HEK293 (cell line): ENCODE measurements around the gene SBNO2.

Experiments
- CTCF ChIA-PET: fragments of 350-600 bp; formaldehyde crosslinking; extraction: SDS; loops from one replicate; lab custom pipeline; 2021; ENCODE audit warnings: antibody characterized with exemption; lab: Yijun Ruan, JAX
- POLR2A ChIA-PET: fragments of 300-600 bp; formaldehyde crosslinking; extraction: SDS; loops from one replicate; lab custom pipeline; 2020; ENCODE audit warnings: antibody characterized with exemption, inconsistent platforms; lab: Yijun Ruan, JAX
- H3K27ac ChIP-seq: fragments of 200-500 bp; sonication (Bioruptor generic); 2 replicates; pipeline ENCODE4 v1.5.1; 2014; ENCODE audit warnings: low read depth, low read length, control low read depth, inconsistent platforms; ENCODE audit errors: extremely low read depth
- H3K36me3 ChIP-seq, 2 experiments: fragments of 200-500 bp in 1 of 2; sonication (Bioruptor generic) in 1 of 2; 1 replicate in 1 of 2; 2 replicates in 1 of 2; pipeline ENCODE4 v1.5.1; 2014 to 2017; ENCODE audit warnings: inconsistent platforms in 2 of 2, low read length in 2 of 2; ENCODE audit not compliant: control insufficient read depth in 2 of 2, insufficient read depth in 1 of 2
- H3K4me1 ChIP-seq: fragments of 200-500 bp; sonication (Bioruptor generic); 2 replicates; pipeline ENCODE4 v1.5.1; 2014; ENCODE audit warnings: mild to moderate bottlenecking, low read length, inconsistent platforms; ENCODE audit not compliant: control insufficient read depth, insufficient read depth
- H3K4me3 ChIP-seq: 2 replicates; pipeline ENCODE4 v1.5.1; 2011; ENCODE audit warnings: low read depth, mild to moderate bottlenecking, control low read depth, low read length, moderate library complexity
- H3K9me3 ChIP-seq: fragments of 200-500 bp; sonication (Bioruptor generic); 2 replicates; pipeline ENCODE4 v1.5.1; 2014; ENCODE audit warnings: low read depth, low read length, inconsistent platforms; ENCODE audit not compliant: control insufficient read depth, insufficient read depth
- CTCF ChIP-seq: fragments of 450-650 bp; formaldehyde crosslinking; IDR thresholded peaks from 2 replicates; pipeline ENCODE4 v1.5.1; 2016; ENCODE audit warnings: missing biosample characterization, missing genetic modification characterization
- GLIS2 ChIP-seq: fragments of 450-650 bp; formaldehyde crosslinking; IDR thresholded peaks from 2 replicates; pipeline ENCODE4 v1.5.1; 2016; ENCODE audit warnings: missing biosample characterization, missing genetic modification characterization
- KLF8 ChIP-seq: fragments of 450-650 bp; formaldehyde crosslinking; IDR thresholded peaks from 2 replicates; pipeline ENCODE4 v1.5.1; 2016; ENCODE audit warnings: missing biosample characterization, missing genetic modification characterization
- SP2 ChIP-seq: fragments of 450-650 bp; formaldehyde crosslinking; IDR thresholded peaks from 2 replicates; pipeline ENCODE4 v1.5.1; 2016; ENCODE audit warnings: missing biosample characterization, missing genetic modification characterization
- TCF7L2 ChIP-seq: IDR thresholded peaks from 2 replicates; pipeline ENCODE4 v1.6.1; 2011; ENCODE audit warnings: low read depth, mild to moderate bottlenecking, inconsistent platforms, low read length, moderate library complexity, borderline replicate concordance
- TSHZ1 ChIP-seq: fragments of 450-650 bp; formaldehyde crosslinking; IDR thresholded peaks from 2 replicates; pipeline ENCODE4 v1.5.1; 2016; ENCODE audit warnings: missing biosample characterization, missing genetic modification characterization, borderline replicate concordance
- ZFHX2 ChIP-seq: fragments of 450-650 bp; formaldehyde crosslinking; conservative IDR thresholded peaks from 2 replicates; pipeline ENCODE4 v1.5.1; 2016; ENCODE audit warnings: missing biosample characterization, missing genetic modification characterization
- ZNF133 ChIP-seq: fragments of 450-650 bp; formaldehyde crosslinking; IDR thresholded peaks from 2 replicates; pipeline ENCODE4 v1.5.1; 2016; ENCODE audit warnings: missing biosample characterization, missing genetic modification characterization
- ZNF146 ChIP-seq: fragments of 450-650 bp; formaldehyde crosslinking; IDR thresholded peaks from 2 replicates; pipeline ENCODE4 v1.5.1; 2016; ENCODE audit warnings: missing biosample characterization, missing genetic modification characterization
- ZNF169 ChIP-seq: fragments of 450-650 bp; formaldehyde crosslinking; IDR thresholded peaks from 2 replicates; pipeline ENCODE4 v1.5.1; 2016; ENCODE audit warnings: missing biosample characterization, missing genetic modification characterization
- ZNF175 ChIP-seq: fragments of 450-650 bp; formaldehyde crosslinking; IDR thresholded peaks from 2 replicates; pipeline ENCODE4 v1.5.1; 2016; ENCODE audit warnings: missing biosample characterization, missing genetic modification characterization
- ZNF423 ChIP-seq: fragments of 450-650 bp; formaldehyde crosslinking; IDR thresholded peaks from 2 replicates; pipeline ENCODE4 v1.5.1; 2016; ENCODE audit warnings: missing biosample characterization, missing genetic modification characterization
- ZNF555 ChIP-seq: fragments of 450-650 bp; formaldehyde crosslinking; conservative IDR thresholded peaks from 2 replicates; pipeline ENCODE4 v1.5.1; 2017; ENCODE audit warnings: missing biosample characterization, mild to moderate bottlenecking, missing genetic modification characterization, inconsistent platforms
- ZNF600 ChIP-seq: fragments of 450-650 bp; formaldehyde crosslinking; IDR thresholded peaks from 2 replicates; pipeline ENCODE4 v1.5.1; 2016; ENCODE audit warnings: missing biosample characterization, missing genetic modification characterization
- ZNF707 ChIP-seq: fragments of 450-650 bp; formaldehyde crosslinking; IDR thresholded peaks from 2 replicates; pipeline ENCODE4 v1.5.1; 2016; ENCODE audit warnings: missing biosample characterization, missing genetic modification characterization
- ZNF747 ChIP-seq: fragments of 450-650 bp; formaldehyde crosslinking; IDR thresholded peaks from 2 replicates; pipeline ENCODE4 v1.5.1; 2016; ENCODE audit warnings: missing biosample characterization, missing genetic modification characterization
- ZSCAN23 ChIP-seq: fragments of 450-650 bp; formaldehyde crosslinking; IDR thresholded peaks from 2 replicates; pipeline ENCODE4 v1.5.1; 2016; ENCODE audit warnings: missing biosample characterization, missing genetic modification characterization

The SBNO2 gene

DNA sequence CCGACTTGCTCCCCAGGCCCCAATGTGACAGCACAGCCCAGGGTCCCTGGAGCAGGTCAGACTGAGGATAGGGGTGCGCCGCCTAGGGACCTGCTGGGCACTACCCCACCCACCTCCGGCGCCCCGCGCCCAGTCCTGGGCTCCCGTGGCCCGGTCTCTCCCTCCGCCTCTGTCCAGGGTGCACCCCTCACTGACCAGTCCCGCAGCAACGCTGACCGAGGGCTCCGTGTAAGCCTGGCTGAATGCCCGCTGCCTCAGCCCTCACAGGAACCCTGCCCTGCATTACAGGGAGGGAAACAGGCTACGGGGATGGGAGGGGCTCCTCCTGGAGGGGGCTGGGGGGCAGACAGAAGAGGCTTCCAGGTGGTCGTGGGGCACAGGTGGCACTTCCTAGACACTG is 38.6 kb downstream of the SBNO2 start:
- ChIA-PET POLR2A (interaction anchor here (0.7 kb wide), 1 partner anchor 40 kb away, joined by 3 read pairs; no protein-coding TSS in a partner anchor), CTCF (interaction anchor here (1.0 kb wide), 1 partner anchor 22 kb away, joined by 4 read pairs; no protein-coding TSS in a partner anchor)
- no peaks in the 10 kb centered on the region for H3K9me3 ChIP-seq
- H3K27ac ChIP-seq: no peak overlapping the region
- H3K36me3 ChIP-seq: peaks cover 0 to 11% of the 10 kb centered on the region in 2 experiments; a peak in 2 of 3 replicates
- no peak overlapping the region for H3K4me3 ChIP-seq
- TF ChIP-seq ZFHX2 (tag by site-specific recombination) (no peak), ZNF133 (tag by site-specific recombination) (no peak), KLF8 (tag by site-specific recombination) (no peak), ZSCAN23 (tag by site-specific recombination) (no peak), ZNF423 (tag by site-specific recombination) (no peak), ZNF175 (no peak), GLIS2 (no peak), ZNF707 (tag by site-specific recombination) (no peak), ZNF747 (tag by site-specific recombination) (no peak), CTCF (no peak)
- H3K4me1 ChIP-seq: 0 out of 2 replicates have a peak, but pooled peaks cover 2% of the 10 kb centered on the region

DNA sequence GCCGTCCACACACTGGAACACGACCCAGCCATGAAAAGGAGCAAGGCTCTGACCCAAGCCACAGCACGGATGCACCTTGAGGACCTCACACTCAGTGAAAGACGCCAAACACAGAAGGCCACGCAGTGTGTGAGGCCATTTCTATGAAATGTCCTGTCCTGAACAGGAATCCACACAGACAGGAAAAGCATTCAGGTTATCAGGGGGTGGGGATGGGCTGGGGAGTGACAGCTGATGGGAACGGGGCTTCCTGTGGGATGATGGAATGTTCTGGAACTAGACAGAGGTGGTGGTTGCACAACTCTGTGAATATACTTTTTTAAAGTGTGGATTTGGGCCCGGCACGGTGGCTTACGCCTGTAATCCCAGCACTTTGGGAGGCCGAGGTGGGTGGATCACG is 39.6 kb downstream of the SBNO2 start:
- Histone ChIP-seq H3K4me1 (0 out of 2 replicates have a peak, but pooled peaks cover 2% of the 10 kb centered on the region), H3K27ac (no peak overlapping the region), H3K4me3 (no peak overlapping the region), H3K9me3 (no peaks in the 10 kb centered on the region), H3K36me3 (peaks cover 0 to 11% of the 10 kb centered on the region in 2 experiments; a peak in 2 of 3 replicates)
- TF ChIP-seq ZNF555 (no peak), ZNF146 (tag by site-specific recombination) (peak; percentile 32; the same call in 1 of the 2 replicates), TSHZ1 (tag by site-specific recombination) (no peak), ZNF600 (tag by site-specific recombination) (peak; percentile 35; the same call in 1 of the 2 replicates)
- CTCF ChIA-PET: interaction anchor here (1.0 kb wide), 1 partner anchor 21 kb away, joined by 4 read pairs; no protein-coding TSS in a partner anchor
- POLR2A ChIA-PET: no interaction called here

GRCh38 chr19:1133471-1133929 is 40.6 kb downstream of the SBNO2 start:
- no peak for TF ChIP-seq TCF7L2
- peak; percentile 76 for TF ChIP-seq SP2
- no peak for TF ChIP-seq ZNF169 (tag by site-specific recombination)
- Histone ChIP-seq H3K36me3 (peaks cover 0 to 11% of the 10 kb centered on the region in 2 experiments; a peak in 2 of 3 replicates), H3K9me3 (no peaks in the 10 kb centered on the region), H3K27ac (no peak overlapping the region), H3K4me1 (0 out of 2 replicates have a peak, but pooled peaks cover 2% of the 10 kb centered on the region), H3K4me3 (no peak overlapping the region)
- ChIA-PET CTCF (interaction anchor here (0.8 kb wide), 1 partner anchor 20 kb away, joined by 3 read pairs; no protein-coding TSS in a partner anchor), POLR2A (no interaction called here)
